ENCODE results near the gene WNT7B.

WNT7B gene

GRCh38 chr22:45972091-45972888, 4.7 kb downstream of the WNT7B start:
- Mint-ChIP-seq H3K4me3 (no peak overlapping the region), H3K9me3 (no peaks in the 10 kb centered on the region), H3K27me3 (peaks cover 49% of the 10 kb centered on the region), H3K36me3 (ENCODE audit: low read depth) (no peaks in the 10 kb centered on the region), H3K4me1 (ENCODE audit: low read depth) (no peaks in the 10 kb centered on the region), H3K27ac (no peak overlapping the region)

DNA sequence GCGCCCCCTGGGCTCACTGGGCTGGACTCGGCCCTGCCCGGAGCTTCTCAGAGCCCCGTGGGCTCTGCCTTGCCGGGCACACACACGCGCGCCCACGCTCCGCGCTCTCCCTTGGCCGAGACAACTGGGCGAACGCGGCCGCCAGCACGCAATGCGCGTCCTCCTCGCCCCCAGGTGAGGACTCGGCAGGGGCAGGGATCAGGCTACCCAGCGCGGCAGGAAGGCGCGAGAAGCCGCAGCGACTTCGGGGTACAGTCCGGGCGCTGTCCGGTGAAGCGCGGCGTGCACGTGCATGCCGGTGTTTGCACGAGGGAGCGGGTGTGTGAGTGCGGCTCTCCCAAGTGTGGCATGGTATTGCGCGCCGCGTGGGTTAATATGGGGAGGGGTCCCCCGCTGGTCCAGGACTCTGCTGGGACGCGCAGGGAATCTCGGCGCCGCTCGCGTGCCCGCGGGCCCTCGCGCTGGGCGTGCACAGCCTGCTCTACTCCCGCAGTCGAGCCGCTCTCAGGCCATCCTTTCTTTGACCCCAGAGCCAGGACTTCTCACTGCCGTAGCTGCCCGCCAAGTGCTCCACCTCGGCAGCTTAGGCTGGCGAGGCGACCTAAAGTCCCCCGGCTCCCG, 5.4 kb downstream of the WNT7B start:
- H3K27me3 Mint-ChIP-seq: peaks cover 49% of the 10 kb centered on the region
- H3K9me3 Mint-ChIP-seq: no peaks in the 10 kb centered on the region
- H3K4me1 Mint-ChIP-seq (ENCODE audit: low read depth): no peaks in the 10 kb centered on the region
- H3K36me3 Mint-ChIP-seq (ENCODE audit: low read depth): no peaks in the 10 kb centered on the region
- H3K27ac Mint-ChIP-seq: no peak overlapping the region
- H3K4me3 Mint-ChIP-seq: no peak overlapping the region

DNA sequence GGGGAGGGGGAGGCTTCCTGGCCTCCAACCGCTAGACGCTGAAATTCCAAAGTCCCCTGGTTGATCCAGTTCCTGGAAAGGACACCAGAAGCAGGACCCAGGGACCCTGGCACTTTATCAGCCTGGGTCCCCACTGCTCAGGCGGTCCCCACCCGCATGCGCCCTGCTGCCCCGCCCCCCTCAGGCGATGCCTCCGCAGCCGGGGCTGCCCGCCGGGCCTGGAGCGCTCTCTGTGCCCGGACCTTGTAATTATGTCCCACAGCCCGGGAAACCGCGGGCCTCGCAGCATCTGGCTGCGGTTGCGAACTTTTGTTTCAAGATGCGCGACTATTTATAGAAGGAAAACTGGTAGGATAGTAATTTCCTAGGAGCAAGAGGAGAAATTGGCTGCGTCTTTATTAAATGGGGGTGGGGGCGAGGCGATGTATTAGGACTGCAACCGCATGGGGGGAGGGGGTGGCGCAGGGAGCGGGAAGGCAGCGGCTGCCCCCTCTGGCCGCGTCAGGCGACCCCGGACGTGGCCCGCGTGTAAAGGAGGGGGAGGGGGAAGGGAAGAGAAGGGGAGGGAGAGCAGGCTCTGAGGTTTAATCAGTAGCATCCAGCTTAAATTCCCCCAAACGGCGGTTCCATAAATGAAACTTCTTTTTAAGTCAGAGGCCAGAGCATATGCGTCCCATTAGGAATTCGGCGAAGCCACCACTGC, 6.1 kb downstream of the WNT7B start:
- no peak overlapping the region for H3K4me3 Mint-ChIP-seq
- no peaks in the 10 kb centered on the region for H3K9me3 Mint-ChIP-seq
- no peak overlapping the region for H3K27ac Mint-ChIP-seq
- no peaks in the 10 kb centered on the region for H3K36me3 Mint-ChIP-seq (ENCODE audit: low read depth)
- peaks cover 51% of the 10 kb centered on the region for H3K27me3 Mint-ChIP-seq
- H3K4me1 Mint-ChIP-seq (ENCODE audit: low read depth): no peaks in the 10 kb centered on the region

DNA sequence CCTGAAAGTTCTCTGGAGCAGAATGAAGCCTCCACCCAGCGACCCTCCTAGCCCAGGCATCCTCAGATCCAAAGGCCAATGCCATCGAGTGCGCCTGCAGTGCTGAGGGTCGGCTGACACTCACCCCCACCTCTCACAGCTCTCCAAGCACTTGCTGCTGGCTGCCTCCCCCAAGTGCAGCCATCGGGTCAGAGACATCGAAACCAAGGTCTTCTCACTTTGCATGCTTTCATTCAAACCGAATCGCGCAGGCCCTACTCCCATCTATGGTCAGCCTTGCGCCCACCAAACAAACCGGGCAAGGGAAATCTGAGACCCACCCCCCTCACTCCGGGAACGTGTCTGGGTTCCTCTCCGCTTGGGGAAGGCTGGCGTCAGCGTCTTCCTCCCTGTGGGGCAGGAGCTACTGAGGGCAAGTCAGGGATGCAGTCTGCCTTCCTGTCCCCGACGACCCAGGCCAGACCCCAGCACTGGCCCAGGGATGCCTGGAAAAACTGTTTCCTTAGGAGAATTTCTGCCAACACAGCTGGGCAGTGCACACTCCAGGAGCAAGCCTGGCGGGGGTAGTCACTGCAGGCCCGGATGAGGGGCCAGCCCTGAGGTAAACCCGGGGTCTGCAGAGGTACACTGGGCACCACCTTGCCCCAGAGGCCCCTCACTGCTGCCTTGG, 7.0 kb downstream of the WNT7B start:
- H3K36me3 Mint-ChIP-seq (ENCODE audit: low read depth): no peaks in the 10 kb centered on the region
- H3K9me3 Mint-ChIP-seq: no peaks in the 10 kb centered on the region
- no peaks in the 10 kb centered on the region for H3K4me1 Mint-ChIP-seq (ENCODE audit: low read depth)
- peaks cover 46% of the 10 kb centered on the region for H3K27me3 Mint-ChIP-seq
- H3K4me3 Mint-ChIP-seq: no peak overlapping the region
- no peak overlapping the region for H3K27ac Mint-ChIP-seq

DNA sequence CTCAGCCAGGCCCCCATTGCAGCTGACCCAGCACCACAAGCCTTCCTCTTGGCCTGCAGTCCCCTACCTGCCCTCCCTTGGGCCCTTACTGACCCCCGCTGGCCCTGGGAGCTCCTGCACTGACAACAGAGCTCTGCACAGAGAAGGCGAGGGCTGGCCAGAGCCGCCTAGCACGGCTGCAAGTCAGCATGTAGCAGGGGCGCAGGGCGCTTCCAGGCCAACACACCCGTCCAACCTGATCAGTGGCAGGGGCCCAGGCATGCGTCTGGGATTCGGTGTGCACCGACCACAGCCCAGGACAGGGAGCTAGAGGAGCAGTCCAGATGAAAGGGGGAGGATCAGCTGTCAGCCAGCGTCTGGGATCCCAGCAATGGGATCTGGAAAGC, 7.6 kb downstream of the WNT7B start:
- Mint-ChIP-seq H3K36me3 (ENCODE audit: low read depth) (no peaks in the 10 kb centered on the region), H3K27me3 (peaks cover 41% of the 10 kb centered on the region), H3K27ac (no peak overlapping the region), H3K9me3 (no peaks in the 10 kb centered on the region), H3K4me1 (ENCODE audit: low read depth) (no peaks in the 10 kb centered on the region), H3K4me3 (no peak overlapping the region)

- H3K9me3 Mint-ChIP-seq: no peaks in the 10 kb centered on the region
- no peaks in the 10 kb centered on the region for H3K36me3 Mint-ChIP-seq (ENCODE audit: low read depth)
- H3K27ac Mint-ChIP-seq: no peak overlapping the region
- H3K4me1 Mint-ChIP-seq (ENCODE audit: low read depth): no peaks in the 10 kb centered on the region
- H3K27me3 Mint-ChIP-seq: peaks cover 35% of the 10 kb centered on the region
- no peak overlapping the region for H3K4me3 Mint-ChIP-seq
These were observed 8.1 kb downstream of the WNT7B start for GRCh38 chr22:45968751-45969413.

DNA sequence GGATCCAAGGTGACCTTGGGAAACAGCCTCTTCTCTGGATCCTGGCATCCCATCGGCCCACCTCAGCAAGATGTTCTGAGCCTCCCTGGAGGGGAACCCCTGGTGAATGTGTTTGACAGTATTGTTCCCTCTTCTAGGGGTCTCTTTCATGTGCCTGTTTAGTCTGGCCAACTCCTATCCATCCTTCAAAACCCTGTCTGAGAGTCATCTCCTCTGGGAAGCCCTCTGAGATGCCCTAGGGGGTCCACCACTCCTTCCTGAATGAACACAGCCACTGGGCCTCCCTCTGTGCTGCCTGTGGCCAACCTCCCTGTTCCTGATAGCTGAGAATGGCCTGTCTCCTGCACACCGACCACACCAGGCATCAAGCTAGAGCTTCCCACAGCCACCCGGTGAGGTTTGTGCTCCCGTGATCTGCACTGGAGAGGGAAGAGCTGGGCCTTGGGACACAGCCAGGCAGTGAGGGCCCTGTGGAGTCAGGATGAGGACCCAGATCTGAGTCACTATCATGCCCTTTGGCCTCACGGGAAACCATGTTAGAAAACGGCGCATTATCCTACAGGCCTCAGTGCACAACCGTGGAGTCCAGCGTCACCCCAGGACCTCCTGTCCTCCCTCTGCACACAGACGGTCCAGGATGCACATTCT, 8.8 kb downstream of the WNT7B start:
- H3K9me3 Mint-ChIP-seq: no peaks in the 10 kb centered on the region
- H3K36me3 Mint-ChIP-seq (ENCODE audit: low read depth): no peaks in the 10 kb centered on the region
- H3K4me3 Mint-ChIP-seq: no peak overlapping the region
- H3K27me3 Mint-ChIP-seq: peaks cover 29% of the 10 kb centered on the region
- no peaks in the 10 kb centered on the region for H3K4me1 Mint-ChIP-seq (ENCODE audit: low read depth)
- no peak overlapping the region for H3K27ac Mint-ChIP-seq

- H3K4me3 Mint-ChIP-seq: no peak overlapping the region
- H3K36me3 Mint-ChIP-seq (ENCODE audit: low read depth): no peaks in the 10 kb centered on the region
- H3K4me1 Mint-ChIP-seq (ENCODE audit: low read depth): no peaks in the 10 kb centered on the region
- no peak overlapping the region for H3K27ac Mint-ChIP-seq
- H3K9me3 Mint-ChIP-seq: no peaks in the 10 kb centered on the region
- H3K27me3 Mint-ChIP-seq: peaks cover 26% of the 10 kb centered on the region
These were observed 10.0 kb downstream of the WNT7B start for GRCh38 chr22:45966895-45967365.

- Mint-ChIP-seq H3K9me3 (no peaks in the 10 kb centered on the region), H3K4me1 (ENCODE audit: low read depth) (no peaks in the 10 kb centered on the region), H3K36me3 (ENCODE audit: low read depth) (no peaks in the 10 kb centered on the region), H3K4me3 (no peak overlapping the region), H3K27ac (no peak overlapping the region), H3K27me3 (peaks cover 26% of the 10 kb centered on the region)
These were observed 10.6 kb downstream of the WNT7B start for GRCh38 chr22:45966320-45966894.

DNA sequence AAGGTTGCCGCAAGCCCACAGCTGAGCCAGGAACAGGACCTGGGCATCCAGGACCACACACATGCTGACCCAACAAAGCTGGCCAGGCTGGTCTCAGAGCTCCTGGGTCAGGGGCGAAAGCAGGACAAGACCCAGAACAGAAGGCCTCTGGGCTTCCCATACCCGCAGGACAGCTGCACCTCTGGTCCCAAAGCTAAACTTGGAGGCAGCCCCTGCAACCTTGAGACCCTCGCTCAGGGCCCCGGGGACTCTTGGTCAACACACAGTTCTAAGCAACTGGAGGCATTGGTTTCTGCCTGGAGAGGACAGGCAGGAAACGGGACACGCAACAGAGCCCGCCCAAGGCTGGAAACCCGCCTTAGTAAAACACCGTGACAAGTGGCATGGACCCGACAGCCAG, 11.4 kb downstream of the WNT7B start:
- Mint-ChIP-seq H3K4me3 (no peak overlapping the region), H3K27ac (no peak overlapping the region), H3K9me3 (no peaks in the 10 kb centered on the region), H3K4me1 (ENCODE audit: low read depth) (no peaks in the 10 kb centered on the region), H3K27me3 (peaks cover 19% of the 10 kb centered on the region), H3K36me3 (ENCODE audit: low read depth) (no peaks in the 10 kb centered on the region)

DNA sequence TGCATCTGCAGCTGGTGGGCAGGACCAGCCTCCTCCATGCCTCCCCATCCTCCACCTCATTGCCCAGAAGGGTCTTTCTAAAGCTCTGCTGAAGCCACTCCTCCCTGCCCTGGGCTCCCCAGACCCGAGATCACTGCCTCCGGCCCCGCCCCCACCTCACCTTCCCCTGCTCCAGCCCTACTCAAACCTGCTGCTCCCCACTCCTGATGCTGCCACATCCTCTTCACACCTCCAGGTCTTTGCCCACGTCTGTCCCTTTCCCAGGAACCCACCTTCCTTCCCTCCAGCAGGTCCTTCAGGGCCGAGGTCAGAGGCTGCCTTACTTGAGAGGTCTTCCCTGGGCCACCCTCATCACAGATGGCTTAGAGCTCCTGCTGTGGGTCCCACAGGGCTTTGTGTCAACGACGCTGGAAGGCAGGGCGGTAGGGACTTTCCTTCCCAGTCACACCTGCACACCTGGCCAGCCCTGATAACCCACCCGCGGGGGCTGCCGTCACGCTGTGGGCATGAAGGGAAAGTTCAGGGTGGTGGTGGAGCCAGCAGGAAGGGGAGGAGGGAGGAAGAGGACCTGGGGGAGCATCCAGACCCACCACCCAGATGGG, 11.9 kb downstream of the WNT7B start:
- no peak overlapping the region for H3K4me3 Mint-ChIP-seq
- H3K36me3 Mint-ChIP-seq (ENCODE audit: low read depth): no peaks in the 10 kb centered on the region
- H3K27me3 Mint-ChIP-seq: peaks cover 18% of the 10 kb centered on the region
- H3K27ac Mint-ChIP-seq: no peak overlapping the region
- no peaks in the 10 kb centered on the region for H3K9me3 Mint-ChIP-seq
- no peaks in the 10 kb centered on the region for H3K4me1 Mint-ChIP-seq (ENCODE audit: low read depth)

- H3K36me3 Mint-ChIP-seq (ENCODE audit: low read depth): no peaks in the 10 kb centered on the region
- H3K4me1 Mint-ChIP-seq (ENCODE audit: low read depth): no peaks in the 10 kb centered on the region
- no peaks in the 10 kb centered on the region for H3K9me3 Mint-ChIP-seq
- H3K27ac Mint-ChIP-seq: no peak overlapping the region
- peaks cover 11% of the 10 kb centered on the region for H3K27me3 Mint-ChIP-seq
- no peak overlapping the region for H3K4me3 Mint-ChIP-seq
These were observed 12.6 kb downstream of the WNT7B start for GRCh38 chr22:45964372-45964771.

- Mint-ChIP-seq H3K36me3 (ENCODE audit: low read depth) (no peaks in the 10 kb centered on the region), H3K4me1 (ENCODE audit: low read depth) (no peaks in the 10 kb centered on the region), H3K27ac (no peak overlapping the region), H3K4me3 (no peak overlapping the region), H3K9me3 (no peaks in the 10 kb centered on the region), H3K27me3 (peaks cover 10% of the 10 kb centered on the region)
These were observed 13.1 kb downstream of the WNT7B start for GRCh38 chr22:45963821-45964220.
